Measurements from ENCODE around the gene SLIT1.

The SLIT1 gene

GRCh38 chr10:97174941-97175340 lies 10.8 kb downstream of the SLIT1 start:
- no peaks in the 10 kb centered on the region; the same call in 1 of the 2 replicates for H3K27me3 ChIP-seq (ENCODE audit: control insufficient read depth, insufficient read depth, low read length)
- no peaks in the 10 kb centered on the region for H3K9me3 ChIP-seq (ENCODE audit: control insufficient read depth, insufficient read depth, low read length)
- no peak overlapping the region for H3K4me3 ChIP-seq (ENCODE audit: low read length)
- H3K36me3 ChIP-seq (ENCODE audit: control insufficient read depth, insufficient read depth, low read length), result no peaks in the 10 kb centered on the region
- H3K4me1 ChIP-seq (ENCODE audit: control insufficient read depth, insufficient read depth, low read length), result no peaks in the 10 kb centered on the region; the same call in 1 of the 2 replicates
- no peak for DNase-seq (ENCODE audit: low read depth, low spot score)
- H3K27ac ChIP-seq (ENCODE audit: low read length), result no peak overlapping the region

DNA sequence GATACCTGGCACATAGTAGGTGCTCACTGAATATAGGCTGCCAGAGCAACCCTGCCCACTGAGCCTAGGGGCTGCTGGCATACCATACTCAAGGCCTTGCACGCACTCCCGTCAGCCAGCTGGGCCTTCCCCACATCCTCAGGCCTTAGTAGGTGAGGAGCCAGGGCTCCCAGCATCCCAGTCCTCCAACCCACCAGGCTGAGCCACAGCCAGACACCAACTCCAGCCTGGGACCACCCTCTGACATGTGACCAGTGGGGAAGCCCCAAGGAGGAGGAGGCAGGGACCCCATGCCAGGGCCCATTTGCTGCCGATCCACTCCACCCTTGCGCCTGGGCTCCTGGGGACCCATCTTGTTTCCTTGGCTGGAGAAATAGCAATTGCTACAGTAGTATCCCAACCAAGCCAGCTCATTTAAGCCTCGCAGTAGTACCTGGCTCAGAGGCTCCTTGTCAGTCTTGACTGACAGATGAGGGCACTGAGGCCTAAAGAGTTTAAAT lies 11.4 kb downstream of the SLIT1 start:
- H3K4me3 ChIP-seq (ENCODE audit: low read length), result no peak overlapping the region
- no peaks in the 10 kb centered on the region for H3K36me3 ChIP-seq (ENCODE audit: control insufficient read depth, insufficient read depth, low read length)
- WGBS (ENCODE audit: insufficient coverage, insufficient read length), result no CpG with 5 or more reads among the region's 5 CpGs
- H3K4me1 ChIP-seq (ENCODE audit: control insufficient read depth, insufficient read depth, low read length), result no peaks in the 10 kb centered on the region
- H3K9me3 ChIP-seq (ENCODE audit: control insufficient read depth, insufficient read depth, low read length), result no peaks in the 10 kb centered on the region
- H3K27ac ChIP-seq (ENCODE audit: low read length), result no peak overlapping the region
- DNase-seq (ENCODE audit: low read depth, low spot score), result no peak
- H3K27me3 ChIP-seq (ENCODE audit: control insufficient read depth, insufficient read depth, low read length), result no peaks in the 10 kb centered on the region; the same call in 1 of the 2 replicates

GRCh38 chr10:97173036-97173435 lies 12.7 kb downstream of the SLIT1 start:
- Histone ChIP-seq H3K9me3 (ENCODE audit: control insufficient read depth, insufficient read depth, low read length) (no peaks in the 10 kb centered on the region), H3K27ac (ENCODE audit: low read length) (no peak overlapping the region), H3K4me1 (ENCODE audit: control insufficient read depth, insufficient read depth, low read length) (no peaks in the 10 kb centered on the region), H3K27me3 (ENCODE audit: control insufficient read depth, insufficient read depth, low read length) (no peaks in the 10 kb centered on the region), H3K36me3 (ENCODE audit: control insufficient read depth, insufficient read depth, low read length) (no peaks in the 10 kb centered on the region), H3K4me3 (ENCODE audit: low read length) (no peak overlapping the region)
- DNase-seq (ENCODE audit: low read depth, low spot score), result no peak
- WGBS (ENCODE audit: insufficient coverage, insufficient read length), result no CpG with 5 or more reads among the region's 6 CpGs

DNA sequence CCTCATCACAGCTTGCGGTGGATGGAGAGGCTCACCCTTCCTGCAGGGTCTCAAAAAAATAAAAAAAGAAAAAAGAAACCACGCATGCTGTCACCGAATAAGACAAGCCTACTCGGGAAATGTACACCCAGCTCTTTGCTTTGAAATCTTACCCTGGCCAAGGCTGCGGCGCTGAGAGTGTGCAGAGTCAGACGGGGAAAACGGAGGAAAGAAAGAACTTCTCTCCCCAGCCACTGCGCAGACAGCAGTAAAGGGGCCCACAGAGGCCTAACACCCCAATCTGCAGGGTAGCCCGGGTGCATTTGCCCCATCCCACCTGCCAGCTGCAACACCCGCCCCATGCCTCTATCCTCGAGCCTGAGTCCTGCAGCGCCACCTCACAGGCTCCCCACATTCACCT lies 14.8 kb downstream of the SLIT1 start:
- H3K4me1 ChIP-seq (ENCODE audit: control insufficient read depth, insufficient read depth, low read length), result no peaks in the 10 kb centered on the region
- WGBS (ENCODE audit: insufficient coverage, insufficient read length), result no CpG with 5 or more reads among the region's 13 CpGs
- no peaks in the 10 kb centered on the region for H3K27me3 ChIP-seq (ENCODE audit: control insufficient read depth, insufficient read depth, low read length)
- no peak overlapping the region for H3K27ac ChIP-seq (ENCODE audit: low read length)
- H3K36me3 ChIP-seq (ENCODE audit: control insufficient read depth, insufficient read depth, low read length), result no peaks in the 10 kb centered on the region
- no peaks in the 10 kb centered on the region for H3K9me3 ChIP-seq (ENCODE audit: control insufficient read depth, insufficient read depth, low read length)
- DNase-seq (ENCODE audit: low read depth, low spot score), result no peak
- no peak overlapping the region for H3K4me3 ChIP-seq (ENCODE audit: low read length)

DNA sequence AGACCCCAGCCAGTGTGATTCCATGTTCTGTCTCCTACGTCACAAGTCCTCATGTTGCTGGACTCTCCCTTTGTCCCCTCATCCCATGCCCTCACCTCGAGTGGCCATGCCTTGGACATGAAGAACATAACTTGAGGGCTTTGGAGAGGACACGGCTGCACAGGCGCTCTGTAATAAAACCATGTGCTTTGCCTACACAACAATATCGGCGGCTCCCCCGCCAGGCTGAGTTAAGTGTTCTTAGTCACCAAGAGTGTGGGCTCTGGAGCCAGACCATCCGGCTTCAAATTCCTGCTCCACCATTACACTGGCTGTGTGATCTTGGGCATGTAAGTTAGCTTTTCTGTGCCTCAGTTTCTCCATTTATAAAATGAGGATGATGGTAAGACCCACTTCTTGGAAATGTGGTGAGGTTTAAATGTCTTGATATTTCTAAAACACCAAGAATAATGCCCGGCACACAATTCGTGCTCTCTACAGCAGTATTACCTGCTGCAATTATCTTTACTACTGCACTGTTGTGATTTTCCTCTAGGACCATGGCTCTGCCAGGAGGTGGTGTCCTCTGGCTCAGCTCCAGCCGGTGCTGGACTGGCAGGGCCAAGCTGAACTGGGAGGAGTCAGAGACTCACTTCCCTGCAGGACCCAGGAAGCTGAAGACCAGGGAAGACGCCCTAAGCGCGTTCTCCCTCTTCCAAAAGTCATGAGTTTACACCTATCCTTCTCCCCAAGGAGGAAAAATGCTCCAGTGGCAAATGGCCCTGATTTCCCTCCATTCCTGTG lies 15.7 kb downstream of the SLIT1 start:
- no peaks in the 10 kb centered on the region for H3K4me1 ChIP-seq (ENCODE audit: control insufficient read depth, insufficient read depth, low read length)
- H3K36me3 ChIP-seq (ENCODE audit: control insufficient read depth, insufficient read depth, low read length), result no peaks in the 10 kb centered on the region
- no peak overlapping the region for H3K27ac ChIP-seq (ENCODE audit: low read length)
- H3K4me3 ChIP-seq (ENCODE audit: low read length), result no peak overlapping the region
- no peaks in the 10 kb centered on the region for H3K27me3 ChIP-seq (ENCODE audit: control insufficient read depth, insufficient read depth, low read length)
- H3K9me3 ChIP-seq (ENCODE audit: control insufficient read depth, insufficient read depth, low read length), result no peaks in the 10 kb centered on the region
- DNase-seq (ENCODE audit: low read depth, low spot score), result no peak
- WGBS (ENCODE audit: insufficient coverage, insufficient read length), result no CpG with 5 or more reads among the region's 14 CpGs

- no CpG with 5 or more reads among the region's 5 CpGs for WGBS (ENCODE audit: insufficient coverage, insufficient read length)
- H3K4me3 ChIP-seq (ENCODE audit: low read length), result no peak overlapping the region
- no peaks in the 10 kb centered on the region for H3K36me3 ChIP-seq (ENCODE audit: control insufficient read depth, insufficient read depth, low read length)
- H3K27me3 ChIP-seq (ENCODE audit: control insufficient read depth, insufficient read depth, low read length), result no peaks in the 10 kb centered on the region
- no peak for DNase-seq (ENCODE audit: low read depth, low spot score)
- H3K9me3 ChIP-seq (ENCODE audit: control insufficient read depth, insufficient read depth, low read length), result no peaks in the 10 kb centered on the region
- H3K4me1 ChIP-seq (ENCODE audit: control insufficient read depth, insufficient read depth, low read length), result no peaks in the 10 kb centered on the region
- H3K27ac ChIP-seq (ENCODE audit: low read length), result no peak overlapping the region
Measured at GRCh38 chr10:97169063-97169462, 16.7 kb downstream of the SLIT1 start.

DNA sequence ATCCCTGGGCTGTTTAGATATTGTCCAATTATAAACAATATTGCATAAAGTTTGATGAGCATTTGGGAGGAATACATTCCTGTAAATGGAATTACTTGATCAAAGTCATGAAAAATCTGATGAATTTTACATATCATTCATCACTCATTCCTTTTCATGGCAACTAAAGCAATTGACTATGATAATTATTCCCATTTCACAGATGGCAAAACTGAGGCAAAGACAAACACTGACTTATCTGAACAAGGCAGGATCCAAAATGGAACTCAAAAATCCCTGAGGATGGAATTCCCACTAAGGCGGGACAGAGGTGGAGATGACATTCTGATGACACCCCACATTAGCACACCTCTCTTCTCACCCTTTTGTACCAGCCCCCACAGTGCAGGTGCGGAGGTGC lies 17.1 kb downstream of the SLIT1 start:
- H3K9me3 ChIP-seq (ENCODE audit: control insufficient read depth, insufficient read depth, low read length), result no peaks in the 10 kb centered on the region
- H3K36me3 ChIP-seq (ENCODE audit: control insufficient read depth, insufficient read depth, low read length), result no peaks in the 10 kb centered on the region
- no peak for DNase-seq (ENCODE audit: low read depth, low spot score)
- no peak overlapping the region for H3K4me3 ChIP-seq (ENCODE audit: low read length)
- no CpG with 5 or more reads among the region's 2 CpGs for WGBS (ENCODE audit: insufficient coverage, insufficient read length)
- H3K27me3 ChIP-seq (ENCODE audit: control insufficient read depth, insufficient read depth, low read length), result no peaks in the 10 kb centered on the region
- no peak overlapping the region for H3K27ac ChIP-seq (ENCODE audit: low read length)
- no peaks in the 10 kb centered on the region; the same call in 1 of the 2 replicates for H3K4me1 ChIP-seq (ENCODE audit: control insufficient read depth, insufficient read depth, low read length)

DNA sequence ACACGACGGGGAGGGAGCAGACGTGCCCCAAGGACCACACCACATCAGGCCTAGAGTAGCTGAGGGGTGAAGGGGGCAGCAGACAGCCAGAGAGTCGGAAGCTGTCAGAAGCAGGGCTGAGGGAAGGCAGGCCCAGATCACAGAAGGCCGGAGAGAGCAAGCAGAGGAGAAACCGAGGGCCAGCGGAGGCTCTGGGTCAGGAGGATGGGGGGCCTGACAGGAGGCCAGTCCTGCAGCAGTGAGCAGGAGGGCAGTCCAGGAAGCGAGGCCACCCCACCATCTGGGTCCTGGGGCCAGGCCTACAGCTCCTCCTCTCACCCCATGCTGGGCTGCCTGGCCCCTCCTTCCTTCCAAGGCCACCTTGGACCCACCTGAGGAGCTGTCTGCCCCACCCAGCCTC lies 20.3 kb downstream of the SLIT1 start:
- H3K27me3 ChIP-seq (ENCODE audit: control insufficient read depth, insufficient read depth, low read length), result no peaks in the 10 kb centered on the region
- H3K36me3 ChIP-seq (ENCODE audit: control insufficient read depth, insufficient read depth, low read length), result no peaks in the 10 kb centered on the region
- H3K9me3 ChIP-seq (ENCODE audit: control insufficient read depth, insufficient read depth, low read length), result no peaks in the 10 kb centered on the region
- peaks cover 1% of the 10 kb centered on the region; the same call in 1 of the 2 replicates for H3K4me1 ChIP-seq (ENCODE audit: control insufficient read depth, insufficient read depth, low read length)
- no peak for DNase-seq (ENCODE audit: low read depth, low spot score)
- WGBS (ENCODE audit: insufficient coverage, insufficient read length), result no CpG with 5 or more reads among the region's 8 CpGs
- no peak overlapping the region for H3K4me3 ChIP-seq (ENCODE audit: low read length)
- no peak overlapping the region for H3K27ac ChIP-seq (ENCODE audit: low read length)

GRCh38 chr10:97163781-97164501 lies 21.8 kb downstream of the SLIT1 start:
- H3K4me1 ChIP-seq (ENCODE audit: control insufficient read depth, insufficient read depth, low read length), result peaks cover 1% of the 10 kb centered on the region; the same call in 1 of the 2 replicates
- H3K27me3 ChIP-seq (ENCODE audit: control insufficient read depth, insufficient read depth, low read length), result no peaks in the 10 kb centered on the region
- WGBS (ENCODE audit: insufficient coverage, insufficient read length), result no CpG with 5 or more reads among the region's 17 CpGs
- DNase-seq (ENCODE audit: low read depth, low spot score), result no peak
- H3K9me3 ChIP-seq (ENCODE audit: control insufficient read depth, insufficient read depth, low read length), result no peaks in the 10 kb centered on the region
- no peak overlapping the region for H3K27ac ChIP-seq (ENCODE audit: low read length)
- no peaks in the 10 kb centered on the region for H3K36me3 ChIP-seq (ENCODE audit: control insufficient read depth, insufficient read depth, low read length)
- H3K4me3 ChIP-seq (ENCODE audit: low read length), result no peak overlapping the region

- peaks cover 1% of the 10 kb centered on the region; the same call in 1 of the 2 replicates for H3K4me1 ChIP-seq (ENCODE audit: control insufficient read depth, insufficient read depth, low read length)
- WGBS (ENCODE audit: insufficient coverage, insufficient read length), result no CpG with 5 or more reads among the region's 7 CpGs
- H3K27me3 ChIP-seq (ENCODE audit: control insufficient read depth, insufficient read depth, low read length), result no peaks in the 10 kb centered on the region
- no peak overlapping the region for H3K4me3 ChIP-seq (ENCODE audit: low read length)
- H3K36me3 ChIP-seq (ENCODE audit: control insufficient read depth, insufficient read depth, low read length), result no peaks in the 10 kb centered on the region
- DNase-seq (ENCODE audit: low read depth, low spot score), result no peak
- H3K9me3 ChIP-seq (ENCODE audit: control insufficient read depth, insufficient read depth, low read length), result no peaks in the 10 kb centered on the region
- H3K27ac ChIP-seq (ENCODE audit: low read length), result no peak overlapping the region
Measured at GRCh38 chr10:97163181-97163580, 22.6 kb downstream of the SLIT1 start.
